Skeletal muscle cell (primary cell): ENCODE data around the gene SLIT3.
"Not testable (repeated sequence)": the region's sequence is repeated elsewhere in the genome, so short reads cannot be mapped to it uniquely, and the experiment has no call there.

Experiments
- DNase-seq: peaks from one replicate; pipeline ENCODE4 v3.0.0-alpha.2; 2010; ENCODE audit warnings: low read depth
- H3K4me3 ChIP-seq: 2 replicates; pipeline ENCODE4 v1.5.1; 2011; ENCODE audit warnings: low read depth, mild to moderate bottlenecking, control low read depth, low read length, moderate library complexity

The SLIT3 gene

DNA sequence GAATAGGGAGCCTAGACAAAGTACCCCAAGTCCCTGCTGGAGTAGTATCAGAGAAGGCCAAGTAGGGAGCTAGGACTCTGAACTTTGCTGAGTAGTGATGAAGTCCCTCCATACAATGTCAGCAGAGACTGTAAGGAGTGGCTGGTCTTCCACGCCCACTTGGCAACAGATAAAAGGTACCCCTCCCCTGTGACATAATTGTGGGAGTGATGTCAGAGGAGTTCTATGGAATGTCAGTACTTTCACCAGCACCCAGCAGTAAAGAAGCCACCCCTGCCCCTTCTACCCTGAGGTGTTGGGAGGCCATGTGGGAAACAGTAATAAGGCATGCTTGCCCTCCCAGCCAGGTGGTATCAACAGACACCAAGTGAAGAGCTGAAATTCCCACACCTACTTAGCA is 143.9 kb downstream of the SLIT3 start:
- DNase-seq: no peak
- H3K4me3 ChIP-seq: no peak overlapping the region

DNA sequence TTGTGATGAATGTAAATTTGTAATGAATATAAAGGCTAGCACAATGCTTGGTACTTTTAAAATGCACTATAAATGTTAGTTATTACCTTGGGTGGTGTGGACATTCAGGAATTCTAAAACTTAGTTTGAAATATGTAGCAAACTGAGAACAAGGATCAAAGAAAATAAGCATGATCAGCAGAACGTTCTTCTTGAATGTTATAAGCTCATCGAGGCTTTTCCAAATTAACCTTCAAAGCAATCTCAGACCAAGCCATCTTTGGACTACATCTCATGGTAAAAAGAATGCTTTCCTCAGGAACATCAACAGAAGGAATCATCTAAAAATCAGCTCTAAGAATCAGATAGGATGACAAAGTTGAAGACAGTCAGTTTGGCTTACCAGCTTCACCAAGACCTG is 146.3 kb downstream of the SLIT3 start:
- H3K4me3 ChIP-seq: no peak overlapping the region
- DNase-seq: no peak

DNA sequence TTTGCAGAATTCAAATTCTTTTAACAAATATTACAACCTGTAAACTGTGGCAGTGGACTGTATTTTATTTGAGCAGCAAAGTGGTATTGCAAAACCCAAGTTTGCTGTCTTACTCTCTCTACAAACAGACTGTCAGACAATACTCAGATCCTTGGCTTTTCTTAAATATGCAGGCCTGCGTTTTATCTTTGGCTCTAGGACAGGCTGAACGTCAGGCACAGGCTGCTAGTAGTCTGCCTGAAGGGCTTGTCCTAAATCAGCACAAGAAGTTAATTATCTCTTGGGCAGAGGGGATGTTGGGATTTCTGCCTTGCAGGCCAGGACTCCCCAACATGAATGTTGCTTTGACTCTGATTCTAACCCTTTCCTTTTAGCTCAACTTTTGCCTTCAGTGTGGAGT is 147.5 kb downstream of the SLIT3 start:
- H3K4me3 ChIP-seq: no peak overlapping the region
- DNase-seq: no peak

DNA sequence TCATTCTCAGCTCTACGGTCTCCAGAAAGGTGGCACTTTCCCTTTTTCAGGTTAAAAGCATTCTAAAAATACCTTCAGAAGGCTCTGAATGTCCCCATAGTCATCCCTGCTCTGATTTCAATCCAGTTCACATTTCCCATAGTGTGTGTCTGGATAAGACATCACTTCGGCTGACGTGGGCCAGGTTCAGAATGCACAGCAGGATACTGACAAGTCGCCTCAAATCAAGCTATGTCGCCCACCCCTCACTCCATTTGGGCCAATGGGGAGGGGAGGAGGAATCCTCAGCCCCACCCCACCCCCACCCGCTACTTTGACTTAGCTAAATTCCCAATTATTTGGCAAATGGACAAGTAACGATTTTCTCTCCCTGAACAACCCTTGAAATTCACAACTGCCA is 148.0 kb downstream of the SLIT3 start:
- no peak for DNase-seq

DNA sequence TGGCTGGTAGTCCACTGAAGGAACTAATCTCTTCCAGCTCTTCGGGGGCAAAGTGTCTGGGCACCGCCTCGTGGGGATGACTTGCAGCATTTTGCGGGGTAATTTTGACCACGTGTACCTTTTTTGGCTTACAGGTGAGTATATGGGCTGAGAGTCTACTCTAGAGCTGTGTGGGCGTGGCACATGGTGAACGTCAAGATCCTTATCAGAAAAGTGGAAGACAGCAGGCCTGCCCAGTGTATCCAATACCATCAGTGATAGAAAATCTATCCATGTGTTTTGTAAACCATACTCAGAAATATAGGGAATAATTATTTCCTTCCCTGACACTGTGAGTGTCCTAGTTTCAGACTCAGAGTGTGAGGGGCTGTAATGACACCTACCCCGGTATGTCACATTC is 148.5 kb downstream of the SLIT3 start:
- H3K4me3 ChIP-seq: no peak overlapping the region
- DNase-seq: no peak

More for the DNA sequence above, 148.0 kb downstream of the SLIT3 start:
- H3K4me3 ChIP-seq: no peak overlapping the region

DNA sequence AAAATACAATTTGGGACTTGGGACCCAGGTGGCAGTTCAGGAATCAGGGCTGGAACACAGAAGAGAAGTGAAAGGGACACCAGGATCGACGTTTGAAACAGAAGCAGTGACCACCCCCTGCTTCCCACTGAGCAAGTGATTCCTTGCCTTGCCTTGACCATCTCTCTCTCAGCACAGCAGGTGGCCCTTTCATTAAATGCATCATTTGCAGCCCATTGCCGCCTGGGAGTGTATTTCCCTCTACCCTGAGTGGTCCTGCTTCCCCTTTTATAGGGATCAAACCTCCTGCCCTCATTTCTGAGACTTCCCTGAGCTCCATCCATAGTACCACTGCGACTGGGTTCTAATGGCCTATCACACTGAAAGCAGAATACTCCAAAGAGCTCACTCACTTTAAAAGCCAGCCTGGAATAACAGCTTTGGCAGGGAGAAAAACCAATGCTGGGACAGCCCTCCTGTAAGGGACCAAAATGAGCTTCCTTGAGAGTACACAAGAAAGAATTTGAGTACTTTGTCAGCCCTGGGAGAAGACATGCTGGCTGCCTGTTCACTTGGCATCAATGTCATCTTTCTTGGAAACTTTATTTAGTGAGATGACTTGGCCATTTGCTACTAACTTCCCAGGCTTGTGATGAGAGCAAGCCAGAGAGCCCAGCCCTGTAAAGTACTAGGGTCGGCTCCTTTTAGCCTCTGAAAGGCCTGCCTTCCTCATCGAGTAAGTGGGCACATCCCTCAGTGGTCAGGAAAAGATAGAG is 149.7 kb downstream of the SLIT3 start:
- no peak overlapping the region for H3K4me3 ChIP-seq
- no peak for DNase-seq

DNA sequence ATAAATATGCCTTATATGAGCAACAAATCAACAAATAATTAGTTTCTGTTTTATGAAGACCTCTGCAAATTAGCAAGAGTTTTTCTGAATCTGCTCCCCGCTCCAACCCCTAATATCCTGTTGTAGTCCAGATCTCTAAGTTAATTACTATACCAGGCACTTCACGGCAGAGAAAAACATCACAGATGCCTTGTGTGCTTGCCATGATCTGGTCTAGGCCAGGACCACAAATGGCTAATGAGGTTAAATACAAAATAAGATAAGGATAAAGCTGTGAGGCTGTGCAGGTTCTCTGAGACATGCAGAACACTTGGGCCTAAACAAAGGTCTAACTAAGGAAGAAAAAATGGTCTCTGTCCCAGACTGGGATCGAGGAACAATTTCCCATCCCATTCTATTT is 150.8 kb downstream of the SLIT3 start:
- no peak overlapping the region for H3K4me3 ChIP-seq
- no peak for DNase-seq

DNA sequence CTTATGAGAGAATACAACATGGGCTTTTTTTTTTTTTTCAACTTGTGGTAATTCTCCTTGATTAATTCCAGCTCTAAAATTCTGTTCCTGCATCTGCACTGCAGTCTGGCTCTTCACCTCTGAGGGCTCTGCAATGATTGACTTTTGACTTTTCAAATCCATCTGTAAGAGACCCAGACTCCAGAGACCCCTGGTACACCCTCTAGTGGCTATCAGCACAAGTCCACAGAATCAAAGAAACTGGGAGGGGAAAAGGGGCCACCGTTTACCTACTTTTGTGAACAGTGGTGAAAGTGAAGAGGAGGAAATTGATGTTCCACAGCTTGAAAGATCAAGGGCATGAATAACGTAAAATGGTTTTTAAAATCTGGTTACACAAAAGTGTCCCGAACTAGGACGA is 151.6 kb downstream of the SLIT3 start:
- DNase-seq: no peak
- no peak overlapping the region for H3K4me3 ChIP-seq

DNA sequence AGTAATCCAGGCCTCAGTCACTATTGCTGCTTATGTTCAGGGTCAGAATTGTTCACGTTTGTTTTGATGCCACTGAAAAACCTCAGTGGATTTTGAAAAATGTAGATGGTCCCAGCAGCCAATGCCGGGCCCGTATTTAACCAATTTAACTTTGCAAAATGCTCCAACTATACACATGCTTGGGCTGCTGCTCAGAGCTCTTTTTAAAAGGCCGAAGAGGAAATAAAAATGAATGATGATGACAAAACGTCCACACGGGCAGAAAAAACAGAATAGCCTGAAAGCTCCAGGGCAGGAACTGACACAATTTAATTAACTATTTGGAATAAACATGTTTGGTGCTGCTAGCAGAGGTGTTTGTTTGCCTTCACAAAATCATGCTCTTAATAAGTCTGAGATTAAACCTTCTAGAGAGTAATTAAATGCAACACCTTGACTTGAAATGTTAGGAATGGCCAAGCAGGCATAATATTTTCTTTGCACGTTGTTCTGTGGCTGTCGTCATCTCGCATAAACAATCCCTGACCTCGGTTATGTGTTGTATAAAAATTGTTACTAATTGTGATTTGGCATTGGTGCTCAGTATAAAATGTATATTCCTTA is 152.7 kb downstream of the SLIT3 start:
- no peak for DNase-seq
- no peak overlapping the region for H3K4me3 ChIP-seq

DNA sequence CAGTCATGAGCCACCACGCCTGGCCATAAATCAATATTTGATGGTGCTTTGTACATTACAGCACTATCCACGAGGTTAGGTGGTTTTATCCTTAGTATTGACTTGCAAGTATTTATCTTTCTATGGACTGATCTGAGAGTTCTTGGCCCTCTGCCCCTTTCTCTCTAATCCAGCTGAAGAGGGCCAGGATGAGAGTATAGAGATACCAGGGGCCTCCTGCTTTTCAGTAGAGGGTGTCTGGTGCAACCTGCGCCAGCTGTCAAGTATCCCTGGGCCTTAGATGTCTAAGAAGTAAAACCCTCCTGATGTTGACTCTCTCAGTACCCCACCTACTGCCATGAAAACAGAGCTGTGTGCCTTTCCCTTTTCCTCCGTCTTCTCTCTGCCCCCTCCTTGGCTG is 153.4 kb downstream of the SLIT3 start:
- H3K4me3 ChIP-seq: no peak overlapping the region
- DNase-seq: no peak

DNA sequence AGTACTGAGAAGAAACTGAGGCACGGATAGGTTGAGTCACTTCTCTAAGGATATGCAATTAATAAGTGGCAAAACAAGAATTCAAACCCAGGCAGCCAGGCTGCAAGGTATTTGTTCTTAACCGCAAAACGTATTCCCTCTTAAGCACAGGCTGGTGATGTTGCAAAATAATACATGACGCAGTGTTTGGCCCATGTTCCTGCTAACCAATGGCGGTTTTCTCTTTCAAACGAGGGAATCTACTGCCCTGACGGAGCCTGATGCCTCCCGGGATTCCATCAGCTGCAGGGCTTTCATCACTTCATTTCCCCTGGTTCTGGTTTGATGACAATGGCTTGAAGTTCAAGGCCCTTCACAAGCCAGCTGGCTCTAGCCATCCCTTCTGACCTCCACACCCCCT is 154.8 kb downstream of the SLIT3 start:
- H3K4me3 ChIP-seq: no peak overlapping the region
- no peak for DNase-seq

DNA sequence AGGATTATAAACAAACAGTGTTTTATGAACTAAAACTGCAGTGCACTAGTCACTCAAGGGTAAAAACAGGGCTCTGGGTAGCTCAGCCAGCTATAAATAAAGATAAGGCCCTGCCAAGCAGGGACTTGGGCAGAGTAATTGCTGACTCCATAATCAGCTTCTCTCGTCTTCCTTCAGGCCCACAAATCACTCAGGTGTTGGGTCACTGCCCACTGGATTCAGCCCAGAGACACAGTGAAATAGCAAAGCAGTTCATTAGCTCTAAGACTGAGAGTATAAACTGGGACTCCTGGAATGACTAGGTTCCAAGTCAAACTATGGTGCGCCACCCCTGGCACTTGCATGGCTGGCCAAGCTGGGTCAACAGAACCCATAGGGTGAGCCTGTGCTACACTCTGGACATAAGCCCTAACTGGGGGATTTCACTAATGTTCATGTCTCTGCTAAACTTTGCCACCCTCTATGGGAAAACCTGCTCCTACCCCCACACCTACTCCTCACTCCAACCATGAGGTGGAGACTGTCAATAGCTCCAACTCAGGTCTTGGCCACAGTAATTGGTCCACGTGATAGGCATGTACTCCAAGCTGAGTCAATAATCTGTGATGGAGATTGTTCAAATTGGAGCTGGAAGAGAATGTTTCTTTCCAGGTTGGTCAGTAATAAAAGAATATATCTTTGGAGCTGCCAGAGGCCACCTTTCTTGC is 158.5 kb downstream of the SLIT3 start:
- no peak overlapping the region for H3K4me3 ChIP-seq
- DNase-seq: no peak

DNA sequence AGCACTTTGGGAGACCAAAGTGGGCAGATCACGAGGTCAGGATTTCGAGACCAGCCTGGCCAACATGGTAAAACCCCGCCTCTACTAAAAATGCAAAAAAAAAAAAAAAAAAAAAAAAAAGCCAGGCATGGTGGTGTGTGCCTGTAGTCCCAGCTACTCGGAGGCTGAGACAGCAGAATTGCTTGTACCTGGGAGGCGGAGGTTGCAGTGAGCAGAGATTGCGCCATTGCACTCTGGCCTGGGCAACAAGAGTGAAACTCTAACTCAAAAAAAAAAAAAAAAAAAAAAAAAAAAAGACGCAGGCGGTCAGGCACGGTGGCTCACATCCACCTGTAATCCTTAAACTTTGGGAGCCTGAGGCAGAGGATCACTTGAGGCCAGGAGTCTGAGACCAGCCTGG is 160.7 kb downstream of the SLIT3 start:
- not testable (repeated sequence) for DNase-seq, H3K4me3 ChIP-seq

DNA sequence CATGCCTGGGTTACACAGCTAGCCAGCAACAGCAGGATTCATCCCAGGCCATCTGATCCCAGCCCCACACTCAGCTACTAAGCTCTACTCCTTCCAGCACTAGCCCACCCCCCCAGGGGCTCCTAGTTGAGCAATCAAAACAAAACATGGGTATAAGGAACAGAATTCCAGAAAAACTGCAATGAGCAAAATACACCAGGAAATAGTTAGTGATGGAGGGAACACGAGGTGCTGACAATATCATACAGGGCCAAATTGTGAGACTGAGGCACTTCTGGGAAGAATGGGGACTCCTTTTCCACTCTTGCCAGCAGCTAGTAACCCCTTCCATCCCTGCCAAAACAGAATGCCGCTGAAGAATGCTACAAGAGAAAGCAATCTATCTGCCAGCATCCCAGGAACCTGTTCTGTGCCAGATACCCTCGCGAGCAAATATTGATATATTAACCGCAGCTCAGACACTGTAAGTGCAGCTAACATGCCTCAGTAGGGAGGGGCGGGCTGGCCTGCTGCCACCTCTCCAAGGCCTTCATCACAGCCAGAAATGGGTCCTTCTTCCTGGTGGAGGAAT is 161.4 kb downstream of the SLIT3 start:
- DNase-seq: no peak
- no peak overlapping the region for H3K4me3 ChIP-seq

DNA sequence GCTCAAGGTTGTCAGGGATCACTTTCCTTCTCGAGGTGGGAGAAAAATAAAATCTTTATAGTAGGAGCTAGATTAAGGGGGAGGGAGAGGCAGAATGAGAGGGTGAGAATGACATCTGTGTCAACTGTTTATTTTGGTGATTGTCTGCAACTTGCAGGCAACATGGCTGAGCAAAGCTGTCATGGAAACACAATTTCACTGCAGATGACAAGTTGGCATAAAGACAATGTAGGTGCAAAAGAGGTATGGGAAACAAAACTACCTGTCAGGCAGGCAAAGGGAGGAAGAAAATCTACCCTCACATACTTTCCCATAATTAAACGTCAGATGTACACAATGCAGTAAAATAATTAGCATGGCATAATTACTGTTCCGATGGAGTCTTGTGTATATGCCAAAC is 167.4 kb downstream of the SLIT3 start:
- H3K4me3 ChIP-seq: no peak overlapping the region
- DNase-seq: no peak

DNA sequence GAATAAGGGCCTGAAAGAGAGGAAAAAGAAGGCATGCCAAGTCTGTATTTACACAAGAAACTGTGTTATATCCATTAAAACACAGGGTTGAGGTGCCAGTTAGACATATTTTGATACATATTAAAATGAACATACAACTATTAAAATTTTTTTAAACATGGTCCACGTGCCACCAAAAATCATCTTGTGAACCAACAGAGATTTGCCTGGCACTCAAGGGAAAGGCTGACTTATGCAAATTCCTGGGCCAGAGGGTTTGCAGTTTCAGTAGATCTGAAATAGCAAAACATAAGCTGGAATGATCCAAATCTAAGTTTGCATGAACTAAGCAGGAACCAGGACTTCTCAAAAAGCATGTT is 168.7 kb downstream of the SLIT3 start:
- H3K4me3 ChIP-seq: no peak overlapping the region
- DNase-seq: no peak

DNA sequence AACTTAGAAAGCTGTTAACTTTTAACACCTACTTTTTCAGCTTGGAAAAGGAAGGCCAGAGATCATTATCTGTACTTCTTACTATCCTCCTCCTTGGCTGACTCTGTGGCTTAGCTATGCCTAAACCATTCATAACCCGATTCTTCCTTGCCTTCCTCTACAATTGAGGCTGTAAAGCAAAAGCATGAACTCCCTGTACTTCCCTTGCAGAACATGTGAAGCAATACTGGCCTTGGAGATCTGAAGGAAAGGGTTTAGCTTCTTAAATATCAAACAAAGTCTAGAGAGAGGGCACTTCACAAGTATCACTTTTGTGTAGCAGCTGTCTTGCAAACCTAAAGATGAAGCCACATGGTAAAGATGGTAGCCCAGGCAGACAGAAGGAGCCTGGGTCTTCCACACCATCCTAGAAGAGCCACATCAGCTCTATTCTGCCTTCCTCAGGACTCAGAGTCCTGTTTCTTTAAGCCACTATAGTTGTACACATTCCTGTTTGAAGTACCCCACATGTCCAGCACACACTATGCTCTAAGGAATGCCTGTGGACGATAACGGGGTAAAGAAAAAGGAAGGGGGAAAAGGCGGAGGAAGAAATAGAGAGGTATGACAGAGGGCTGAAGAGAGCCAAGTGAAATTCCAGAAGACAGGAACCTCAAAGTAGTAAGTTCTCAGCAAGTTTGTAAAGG is 169.2 kb downstream of the SLIT3 start:
- H3K4me3 ChIP-seq: no peak overlapping the region
- DNase-seq: no peak

DNA sequence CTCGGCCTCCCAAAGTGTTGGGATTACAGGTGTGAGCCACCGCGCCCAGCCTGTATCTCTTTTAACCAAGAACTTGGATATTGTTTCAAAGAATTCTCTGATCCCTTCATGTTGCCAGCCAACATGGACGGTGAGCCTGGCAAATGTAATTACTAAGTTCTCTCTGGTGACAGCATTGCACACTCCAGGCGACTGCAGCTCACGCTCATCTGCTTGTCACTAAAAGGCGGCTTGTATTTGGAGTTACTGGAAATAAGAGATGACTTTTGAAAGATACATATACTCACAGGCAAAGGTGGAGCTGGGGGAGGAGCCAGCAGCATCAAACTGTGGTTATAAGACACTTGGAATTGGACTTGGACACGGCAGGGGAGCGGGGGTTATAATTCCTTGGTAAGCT is 172.3 kb downstream of the SLIT3 start:
- no peak for DNase-seq
- H3K4me3 ChIP-seq: no peak overlapping the region

DNA sequence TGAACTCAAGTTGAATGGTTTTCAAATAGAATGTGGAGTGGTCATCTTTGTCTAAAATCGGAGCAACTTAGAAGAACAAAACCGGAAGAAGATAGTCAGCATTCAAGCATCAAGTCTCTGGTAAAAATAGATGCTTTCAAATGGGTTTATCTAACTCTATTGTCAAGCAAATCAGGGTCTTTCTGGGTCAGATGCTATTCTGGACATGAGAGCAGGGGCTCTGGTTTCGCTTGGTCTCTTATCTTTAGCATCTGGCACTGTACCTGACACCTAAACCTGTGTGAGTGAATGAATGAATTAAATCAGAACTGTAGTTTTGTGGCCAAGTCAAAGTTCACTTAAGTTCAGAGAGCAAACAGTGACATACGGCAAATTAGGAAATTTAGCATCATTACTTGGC is 173.5 kb downstream of the SLIT3 start:
- DNase-seq: no peak
- no peak overlapping the region for H3K4me3 ChIP-seq

DNA sequence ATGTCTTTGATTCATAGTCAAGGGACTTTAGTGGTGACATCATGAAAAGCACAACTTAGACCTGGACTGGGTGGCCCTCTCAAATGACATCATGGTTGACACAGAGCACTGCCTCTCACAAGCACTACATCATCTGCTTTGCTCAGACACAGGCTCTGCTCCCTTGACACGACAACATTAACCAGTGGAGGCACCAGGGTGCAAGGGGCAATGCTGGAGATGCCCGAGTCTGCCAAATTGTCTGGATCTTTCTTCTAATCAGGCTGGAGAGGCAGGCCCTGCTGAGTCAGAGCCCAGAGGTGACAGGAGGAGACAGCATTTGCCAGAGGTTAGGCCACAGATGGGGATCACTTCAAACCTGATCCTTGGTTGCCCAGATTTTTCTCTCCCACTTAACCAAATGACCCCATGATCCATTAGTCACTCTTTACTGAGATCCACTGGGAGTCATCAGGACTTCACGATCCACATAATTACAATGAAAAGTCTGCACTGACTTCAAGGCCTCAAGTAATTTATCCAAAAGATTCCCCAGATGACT is 174.4 kb downstream of the SLIT3 start:
- no peak for DNase-seq
- H3K4me3 ChIP-seq: no peak overlapping the region
